IPS DF 6.9 (cell line): ENCODE data around the gene PATE2.

Experiments
- DNase-seq: peaks from one replicate; pipeline ENCODE4 v3.0.0-alpha.2; 2013; ENCODE audit warnings: low read depth, low spot score
- H3K27ac ChIP-seq: one replicate; pipeline ENCODE4 v1.5.1; 2013; ENCODE audit warnings: low read length, control low read depth
- H3K27me3 ChIP-seq: 2 replicates; pipeline ENCODE4 v1.6.1; 2013; ENCODE audit warnings: mild to moderate bottlenecking, low read length; ENCODE audit not compliant: control insufficient read depth, insufficient read depth
- H3K36me3 ChIP-seq: 2 replicates; pipeline ENCODE4 v1.6.1; 2013; ENCODE audit warnings: low read length; ENCODE audit not compliant: control insufficient read depth, insufficient read depth
- H3K4me1 ChIP-seq: 2 replicates; pipeline ENCODE4 v1.6.1; 2013; ENCODE audit warnings: low read length; ENCODE audit not compliant: control insufficient read depth, insufficient read depth
- H3K4me3 ChIP-seq: 2 replicates; pipeline ENCODE4 v1.5.1; 2013; ENCODE audit warnings: mild to moderate bottlenecking, low read length
- H3K9me3 ChIP-seq: 2 replicates; pipeline ENCODE4 v1.6.1; 2013; ENCODE audit warnings: low read length, inconsistent platforms; ENCODE audit not compliant: control insufficient read depth, insufficient read depth
- WGBS: extraction: QIAGEN DNeasy Blood & Tissue Kit; methylation state at CpG from one replicate; pipeline ENCODE4 v1.1.7; 2013; ENCODE audit warnings: mixed read lengths, missing lambda C conversion rate; ENCODE audit not compliant: insufficient read length, insufficient coverage; 5-methylcytosine and 5-hydroxymethylcytosine counted together

Gene PATE2

GRCh38 chr11:125770583-125770982 is 8.0 kb downstream of the PATE2 start:
- H3K27ac ChIP-seq, result no peak overlapping the region

GRCh38 chr11:125768336-125769046 is 10.1 kb downstream of the PATE2 start:
- Histone ChIP-seq H3K9me3 (no peaks in the 10 kb centered on the region), H3K27me3 (no peaks in the 10 kb centered on the region; the same call in 1 of the 2 replicates), H3K27ac (no peak overlapping the region), H3K36me3 (no peaks in the 10 kb centered on the region), H3K4me3 (no peak overlapping the region), H3K4me1 (no peaks in the 10 kb centered on the region)
- WGBS, result no CpG with 5 or more reads among the region's 10 CpGs
- no peak for DNase-seq

More at GRCh38 chr11:125770583-125770982, 8.0 kb downstream of the PATE2 start:
- DNase-seq, result no peak
- Histone ChIP-seq H3K27me3 (no peaks in the 10 kb centered on the region; the same call in 1 of the 2 replicates), H3K36me3 (no peaks in the 10 kb centered on the region), H3K4me1 (no peaks in the 10 kb centered on the region), H3K9me3 (no peaks in the 10 kb centered on the region), H3K4me3 (no peak overlapping the region)
- WGBS, result no CpG with 5 or more reads among the region's 2 CpGs

- no peak overlapping the region for H3K4me3 ChIP-seq
- DNase-seq, result no peak
- H3K36me3 ChIP-seq, result no peaks in the 10 kb centered on the region
- H3K9me3 ChIP-seq, result no peaks in the 10 kb centered on the region
- no CpG with 5 or more reads among the region's 1 CpG for WGBS
- H3K4me1 ChIP-seq, result no peaks in the 10 kb centered on the region
- H3K27ac ChIP-seq, result no peak overlapping the region
- no peaks in the 10 kb centered on the region; the same call in 1 of the 2 replicates for H3K27me3 ChIP-seq
Observed at GRCh38 chr11:125766251-125766650, 12.4 kb downstream of the PATE2 start.

- DNase-seq, result no peak
- Histone ChIP-seq H3K27ac (no peak overlapping the region), H3K9me3 (no peaks in the 10 kb centered on the region), H3K27me3 (no peaks in the 10 kb centered on the region; the same call in 1 of the 2 replicates), H3K4me1 (no peaks in the 10 kb centered on the region), H3K4me3 (no peak overlapping the region), H3K36me3 (no peaks in the 10 kb centered on the region)
- WGBS, result no CpG with 5 or more reads among the region's 2 CpGs
Observed at GRCh38 chr11:125763483-125763882, 15.1 kb downstream of the PATE2 start.

- WGBS, result no CpG with 5 or more reads among the region's 1 CpG
- no peak for DNase-seq
- H3K27me3 ChIP-seq, result no peaks in the 10 kb centered on the region; the same call in 1 of the 2 replicates
Observed at GRCh38 chr11:125762445-125762844, 16.2 kb downstream of the PATE2 start.

GRCh38 chr11:125756050-125756449 is 22.6 kb downstream of the PATE2 start:
- H3K4me1 ChIP-seq, result no peaks in the 10 kb centered on the region
- no peaks in the 10 kb centered on the region for H3K36me3 ChIP-seq
- H3K4me3 ChIP-seq, result no peak overlapping the region
- no peaks in the 10 kb centered on the region for H3K9me3 ChIP-seq
- no peaks in the 10 kb centered on the region for H3K27me3 ChIP-seq
- no CpG with 5 or more reads among the region's 7 CpGs for WGBS
- H3K27ac ChIP-seq, result no peak overlapping the region
- no peak for DNase-seq

More at GRCh38 chr11:125762445-125762844, 16.2 kb downstream of the PATE2 start:
- no peak overlapping the region for H3K27ac ChIP-seq
- H3K9me3 ChIP-seq, result no peaks in the 10 kb centered on the region
- no peaks in the 10 kb centered on the region for H3K4me1 ChIP-seq
- H3K4me3 ChIP-seq, result no peak overlapping the region
- H3K36me3 ChIP-seq, result no peaks in the 10 kb centered on the region

GRCh38 chr11:125750629-125751028 is 28.0 kb downstream of the PATE2 start:
- no peaks in the 10 kb centered on the region; the same call in 1 of the 2 replicates for H3K27me3 ChIP-seq
- DNase-seq, result peak; percentile 4
- H3K9me3 ChIP-seq, result no peaks in the 10 kb centered on the region
- no peak overlapping the region for H3K27ac ChIP-seq
- WGBS, result no CpG with 5 or more reads among the region's 2 CpGs
- H3K4me3 ChIP-seq, result no peak overlapping the region
- no peaks in the 10 kb centered on the region for H3K36me3 ChIP-seq
- H3K4me1 ChIP-seq, result no peaks in the 10 kb centered on the region

GRCh38 chr11:125745979-125746378 is 32.6 kb downstream of the PATE2 start, which contains the start of gene PATE1:
Gene PATE1 (plus strand): TSS chr11:125746279. CDS start chr11:125746305, 26 bp downstream.
- Histone ChIP-seq H3K9me3 (no peaks in the 10 kb centered on the region), H3K4me1 (no peaks in the 10 kb centered on the region), H3K27me3 (no peaks in the 10 kb centered on the region; the same call in 1 of the 2 replicates), H3K27ac (no peak within 1 kb of the TSS), H3K4me3 (no peak within 1 kb of the TSS), H3K36me3 (no peaks in the 10 kb centered on the region)
- DNase-seq, result no peak
- no CpG with 5 or more reads among the region's 3 CpGs for WGBS

- Histone ChIP-seq H3K27me3 (no peaks in the 10 kb centered on the region; the same call in 1 of the 2 replicates), H3K4me3 (no peak overlapping the region), H3K36me3 (no peaks in the 10 kb centered on the region), H3K27ac (no peak overlapping the region), H3K4me1 (no peaks in the 10 kb centered on the region), H3K9me3 (no peaks in the 10 kb centered on the region)
- no CpG with 5 or more reads among the region's 1 CpG for WGBS
- DNase-seq, result no peak
Observed at GRCh38 chr11:125743681-125744080, 34.9 kb downstream of the PATE2 start.

- H3K36me3 ChIP-seq, result no peaks in the 10 kb centered on the region
Observed at GRCh38 chr11:125740617-125741016, 38.0 kb downstream of the PATE2 start.

GRCh38 chr11:125728969-125729368 is 49.7 kb downstream of the PATE2 start:
- no peaks in the 10 kb centered on the region for H3K36me3 ChIP-seq
- no peaks in the 10 kb centered on the region for H3K9me3 ChIP-seq
- no peaks in the 10 kb centered on the region for H3K27me3 ChIP-seq
- H3K4me3 ChIP-seq, result no peak overlapping the region
- no CpG with 5 or more reads among the region's 3 CpGs for whole genome bisulfite sequencing
- H3K4me1 ChIP-seq, result no peaks in the 10 kb centered on the region
- no peak for DNase-seq
- H3K27ac ChIP-seq, result no peak overlapping the region

More at GRCh38 chr11:125740617-125741016, 38.0 kb downstream of the PATE2 start:
- no peaks in the 10 kb centered on the region for H3K27me3 ChIP-seq
- no peak for DNase-seq
- H3K9me3 ChIP-seq, result no peaks in the 10 kb centered on the region
- no peak overlapping the region for H3K4me3 ChIP-seq
- H3K4me1 ChIP-seq, result no peaks in the 10 kb centered on the region
- no peak overlapping the region for H3K27ac ChIP-seq
